Keratinocyte (primary cell): ENCODE measurements around the gene DSCAM. TPM values are rescaled to one million over a fixed set of nuclear protein-coding genes. Genes with fewer than 3 reads are reported as not detected.

Source experiments
- DNase-seq: peaks from one replicate; pipeline ENCODE4 v3.0.0-alpha.2; 2011; ENCODE audit warnings: low read depth, missing footprints, low spot score
- FAIRE-seq: peaks from 2 replicates; lab custom pipeline; 2011; peaks lifted over from hg19 to GRCh38; lab: Jason Lieb, UNC
- H2AFZ ChIP-seq: 2 replicates; pipeline ENCODE4 v1.6.0; 2012; ENCODE audit warnings: low read length, control low read depth, inconsistent platforms; ENCODE audit not compliant: control insufficient read depth
- H3K27ac ChIP-seq: 2 replicates; pipeline ENCODE4 v1.5.1; 2011; ENCODE audit warnings: low read length; ENCODE audit not compliant: control insufficient read depth, insufficient read depth
- H3K27me3 ChIP-seq: 3 replicates; pipeline ENCODE4 v1.6.0; 2011; ENCODE audit warnings: low read length; ENCODE audit not compliant: control insufficient read depth, insufficient read depth; ENCODE audit errors: extremely low read depth
- H3K36me3 ChIP-seq, 2 experiments: 2 replicates in 1 of 2; 3 replicates in 1 of 2; pipeline ENCODE4 v1.5.1; 2011; ENCODE audit warnings: low read length in 2 of 2, mild to moderate bottlenecking in 1 of 2; ENCODE audit not compliant: control insufficient read depth in 2 of 2, insufficient read depth in 2 of 2; ENCODE audit errors: extremely low read depth in 1 of 2
- H3K4me1 ChIP-seq: 3 replicates; pipeline ENCODE4 v1.5.1; 2011; ENCODE audit warnings: low read length; ENCODE audit not compliant: control insufficient read depth, insufficient read depth; ENCODE audit errors: extremely low read depth
- H3K4me2 ChIP-seq: 3 replicates; pipeline ENCODE4 v1.6.0; 2011; ENCODE audit warnings: low read depth, low read length; ENCODE audit not compliant: control insufficient read depth, insufficient read depth; ENCODE audit errors: extremely low read depth
- H3K4me3 ChIP-seq, 3 experiments: fragments of 200-600 bp in 1 of 3; sonication (generic) in 1 of 3; 2 replicates in 2 of 3; 3 replicates in 1 of 3; pipeline ENCODE4 v1.5.1; 2011 to 2016; ENCODE audit warnings: low read length in 3 of 3, mild to moderate bottlenecking in 3 of 3, control low read depth in 2 of 3, inconsistent platforms in 1 of 3, low read depth in 1 of 3, mixed read lengths in 1 of 3, mixed run types in 1 of 3, moderate library complexity in 1 of 3; ENCODE audit not compliant: control insufficient read depth in 2 of 3, insufficient read depth in 2 of 3; ENCODE audit errors: extremely low read depth in 1 of 3
- H3K79me2 ChIP-seq: 2 replicates; pipeline ENCODE4 v1.6.0; 2012; ENCODE audit warnings: low read length; ENCODE audit not compliant: control insufficient read depth, insufficient read depth
- H3K9ac ChIP-seq: 3 replicates; pipeline ENCODE4 v1.6.0; 2011; ENCODE audit warnings: low read length; ENCODE audit not compliant: control insufficient read depth, insufficient read depth; ENCODE audit errors: extremely low read depth
- H3K9me1 ChIP-seq: 3 replicates; pipeline ENCODE4 v1.6.0; 2011; ENCODE audit warnings: low read length; ENCODE audit not compliant: control insufficient read depth, insufficient read depth; ENCODE audit errors: extremely low read depth
- H3K9me3 ChIP-seq: 2 replicates; pipeline ENCODE4 v1.5.1; 2012; ENCODE audit warnings: low read depth, low read length; ENCODE audit not compliant: control insufficient read depth
- H4K20me1 ChIP-seq: 3 replicates; pipeline ENCODE4 v1.6.0; 2011; ENCODE audit warnings: low read length; ENCODE audit not compliant: control insufficient read depth, insufficient read depth; ENCODE audit errors: extremely low read depth
- CTCF ChIP-seq, 3 experiments: IDR thresholded peaks in 1 of 3; conservative IDR thresholded peaks in 1 of 3; optimal IDR thresholded peaks in 1 of 3; 2 replicates in 2 of 3; 3 replicates in 1 of 3; pipeline versions ENCODE3 to v1.5.1; 2011; ENCODE audit warnings: low read length in 3 of 3, mild to moderate bottlenecking in 3 of 3, moderate library complexity in 2 of 3, control low read depth in 1 of 3, inconsistent platforms in 1 of 3; ENCODE audit not compliant: insufficient read depth in 2 of 3; ENCODE audit errors: extremely low read depth in 1 of 3
- EZH2 ChIP-seq: IDR thresholded peaks from one replicate; pipeline ENCODE4 v1.6.1; 2012; ENCODE audit warnings: inconsistent platforms, mild to moderate bottlenecking, low read length, moderate library complexity
- dilution Hi-C: fragments of 300-500 bp; cut with MboI; formaldehyde crosslinking; loops from one replicate; pipeline ENCODE4 v1.7.0; 2020; ENCODE audit warnings: low sequenced_read_pairs; ENCODE audit not compliant: extremely low pct_ligation_motif_present
- polyA plus RNA-seq, 5 experiments: library from polyadenylated mRNA; depleted of rRNA in 3 of 5; stranded (reverse) in 3 of 5; stranded (forward) in 1 of 5; unstranded in 1 of 5; fragments of >200 nt; gene quantifications; 1 replicate in 1 of 5; 2 replicates in 3 of 5; 3 replicates in 1 of 5; pipeline versions ENCODE4 v1.2.1 to v1.2.3, GENCODE V29; 2011 to 2012; ENCODE audit warnings: missing spikeins in 2 of 5, low read depth in 1 of 5, low replicate concordance in 1 of 5

The DSCAM gene
- polyA plus RNA-seq, 1 donor (not counting 4 experiments of a cell fraction or from before 2014, with no cell fraction given) = 2.1 TPM

DNA sequence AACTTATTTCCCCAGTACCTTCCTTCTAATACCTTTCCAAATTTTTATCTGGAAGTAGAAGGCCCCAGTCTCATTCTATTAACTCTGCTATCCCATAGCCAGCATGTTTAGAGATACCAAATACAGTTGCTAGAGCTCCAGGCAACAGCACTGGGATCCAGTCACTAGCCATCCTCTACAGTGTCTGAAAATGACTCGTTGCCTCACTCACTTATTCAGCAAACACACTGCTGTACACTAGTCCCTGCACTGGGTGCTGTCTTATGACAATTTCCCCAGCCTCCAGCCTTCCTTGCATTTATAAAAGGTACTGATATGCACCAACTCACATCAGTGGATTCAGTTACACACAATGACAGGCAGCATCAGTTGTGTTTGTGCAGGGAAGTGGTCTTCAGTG, 179.0 kb downstream of the DSCAM start:
- Histone ChIP-seq H3K9me1 (no peaks in the 10 kb centered on the region), H4K20me1 (no peaks in the 10 kb centered on the region), H3K27me3 (no peaks in the 10 kb centered on the region), H2AFZ (no peak overlapping the region), H3K4me1 (peaks cover 6% of the 10 kb centered on the region), H3K4me3 (no peak overlapping the region), H3K9me3 (no peaks in the 10 kb centered on the region), H3K79me2 (no peaks in the 10 kb centered on the region), H3K9ac (no peak overlapping the region), H3K36me3 (no peaks in the 10 kb centered on the region), H3K4me2 (no peak overlapping the region), H3K27ac (no peak overlapping the region)
- DNase-seq = no peak
- dilution Hi-C loops = no loop called here
- FAIRE-seq = peak; percentile 62
- TF ChIP-seq EZH2 (no peak), CTCF (optimal IDR thresholded peaks at IDR 0.05 in 1 of 3, IDR thresholded peaks at IDR 0.05 in 1 of 3, conservative IDR thresholded peaks at IDR 0.05 in 1 of 3; ENCODE audit: extremely low read depth in 1 of 3, insufficient read depth in 2 of 3, low read length in 3 of 3) (no peak)

GRCh38 chr21:40662889-40663288, 184.1 kb downstream of the DSCAM start:
- no peaks in the 10 kb centered on the region for H3K27me3 ChIP-seq
- no peak for FAIRE-seq
- H3K36me3 ChIP-seq = no peaks in the 10 kb centered on the region
- H3K79me2 ChIP-seq = no peaks in the 10 kb centered on the region
- no peaks in the 10 kb centered on the region for H3K9me1 ChIP-seq
- H4K20me1 ChIP-seq = no peaks in the 10 kb centered on the region
- no peak for DNase-seq
- no peaks in the 10 kb centered on the region for H3K4me1 ChIP-seq
- no peaks in the 10 kb centered on the region for H3K9me3 ChIP-seq
- H3K4me3 ChIP-seq = no peak overlapping the region
- H3K27ac ChIP-seq = no peak overlapping the region
- no peak overlapping the region for H2AFZ ChIP-seq
- dilution Hi-C loops = no loop called here
- H3K4me2 ChIP-seq = no peak overlapping the region
- H3K9ac ChIP-seq = no peak overlapping the region
- TF ChIP-seq EZH2 (no peak), CTCF (optimal IDR thresholded peaks at IDR 0.05 in 1 of 3, IDR thresholded peaks at IDR 0.05 in 1 of 3, conservative IDR thresholded peaks at IDR 0.05 in 1 of 3; ENCODE audit: extremely low read depth in 1 of 3, insufficient read depth in 2 of 3, low read length in 3 of 3) (no peak)
